Renal cortex interstitium (tissue), 11 donors: ENCODE data around the gene SH3PXD2A. TPM values are rescaled to one million over a fixed set of nuclear protein-coding genes. Genes with fewer than 3 reads are reported as not detected.
"Not testable (repeated sequence)": the region's sequence is repeated elsewhere in the genome, so short reads cannot be mapped to it uniquely, and the experiment has no call there.

Source experiments
- DNase-seq, 11 donors: peaks; one replicate each; pipeline ENCODE4 v3.0.0-alpha.2; 2013; ENCODE audit warnings: low read depth in 9 of 11, low spot score in 4 of 11; ENCODE audit errors: extremely low read depth in 1 of 11
- polyA plus RNA-seq, 3 donors: library from polyadenylated mRNA; unstranded; fragments of 120-200 nt; gene quantifications; one replicate each; pipeline ENCODE4 v1.2.1, GENCODE V29; 2013; ENCODE audit not compliant: insufficient read length in 3 of 3

SH3PXD2A gene
- polyA plus RNA-seq, 3 donors, result 27.1 to 36.2 (median 32.3) TPM

- DNase-seq, result peak in 3 of 11 donors; percentile 39 to 46 (median 42)
Observed at GRCh38 chr10:103820101-103821062, 35.0 kb downstream of the SH3PXD2A start.

- no peak for DNase-seq
Observed at GRCh38 chr10:103819493-103819892, 35.9 kb downstream of the SH3PXD2A start.

GRCh38 chr10:103818765-103819374 is 36.5 kb downstream of the SH3PXD2A start:
- no peak for DNase-seq

- DNase-seq, result no peak
Observed at GRCh38 chr10:103818105-103818504, 37.3 kb downstream of the SH3PXD2A start.

GRCh38 chr10:103816431-103816830 is 38.9 kb downstream of the SH3PXD2A start:
- DNase-seq, result no peak

GRCh38 chr10:103814626-103815370 is 40.6 kb downstream of the SH3PXD2A start:
- DNase-seq, result no peak

GRCh38 chr10:103814105-103814504 is 41.3 kb downstream of the SH3PXD2A start:
- no peak for DNase-seq

- DNase-seq, result not testable (repeated sequence)
Observed at GRCh38 chr10:103813312-103813711, 42.1 kb downstream of the SH3PXD2A start.

- DNase-seq, result no peak
Observed at GRCh38 chr10:103812432-103812831, 42.9 kb downstream of the SH3PXD2A start.

GRCh38 chr10:103812004-103812403 is 43.4 kb downstream of the SH3PXD2A start:
- no peak for DNase-seq

- no peak for DNase-seq
Observed at GRCh38 chr10:103811463-103811862, 43.9 kb downstream of the SH3PXD2A start.

GRCh38 chr10:103808780-103809179 is 46.6 kb downstream of the SH3PXD2A start:
- no peak for DNase-seq

- no peak for DNase-seq
Observed at GRCh38 chr10:103807996-103808395, 47.4 kb downstream of the SH3PXD2A start.

GRCh38 chr10:103806395-103807187 is 48.8 kb downstream of the SH3PXD2A start:
- peak in 1 of 11 donors; percentile 16 for DNase-seq

- no peak for DNase-seq
Observed at GRCh38 chr10:103805781-103806180, 49.6 kb downstream of the SH3PXD2A start.

GRCh38 chr10:103804871-103805270 is 50.5 kb downstream of the SH3PXD2A start:
- DNase-seq, result peak in 2 of 11 donors; percentile 22 to 59

- DNase-seq, result no peak
Observed at GRCh38 chr10:103803941-103804340, 51.4 kb downstream of the SH3PXD2A start.

GRCh38 chr10:103802637-103803353 is 52.6 kb downstream of the SH3PXD2A start:
- DNase-seq, result no peak
